ENCODE measurements around the gene GBA2. TPM values are rescaled to one million over a fixed set of nuclear protein-coding genes. Genes with fewer than 3 reads are reported as not detected.

The GBA2 gene
- total RNA-seq, 2 donors from 2014 or later, result 54.2 to 111 TPM

DNA sequence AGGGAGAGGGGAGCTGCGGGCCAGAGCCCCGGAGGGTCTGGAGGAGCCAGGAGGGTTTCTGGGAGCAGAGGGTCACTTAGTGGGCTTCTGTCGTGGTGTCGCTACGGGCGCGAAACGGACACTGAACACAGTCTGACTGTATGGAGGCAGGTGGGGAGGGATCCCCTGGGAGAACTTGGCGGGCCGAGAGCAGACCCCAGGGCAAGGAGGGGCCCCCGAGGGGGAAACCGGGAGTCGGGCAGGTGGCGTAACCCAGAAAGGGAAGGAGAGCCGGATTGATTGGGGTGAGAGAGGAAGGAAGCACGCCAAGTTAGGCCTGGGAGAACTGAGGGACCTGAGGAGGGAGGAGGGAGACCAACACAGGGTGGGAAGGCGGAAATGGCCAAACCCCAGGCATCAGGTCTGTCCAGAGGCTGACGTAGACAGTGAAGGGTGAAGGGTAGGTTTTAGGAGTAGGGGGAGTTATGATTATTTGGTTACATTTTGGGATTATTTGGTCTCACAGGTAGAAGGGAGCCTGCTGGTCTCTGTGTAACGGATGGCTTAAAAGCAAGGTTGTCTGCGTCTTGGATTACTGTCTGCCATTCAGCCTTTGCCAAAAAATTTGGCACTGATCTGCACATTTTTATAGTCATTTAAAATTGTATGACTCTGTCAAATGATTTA is 8.3 kb upstream of the GBA2 start:
- H3K27me3 ChIP-seq, result no peaks in the 10 kb centered on the region
- intact Hi-C loops (cut with DNase I), result no loop called here
- WGBS, 2 donors, result 1% methylated on average over 18 to 20 of the region's 20 CpGs
- DNase-seq (peak; percentile 57 to 69 (median 66)), ATAC-seq (peak; percentile 72)
- H3K4me3 ChIP-seq, result peak overlapping the region; percentile 52 to 57
- peaks cover 36% of the 10 kb centered on the region for H3K4me1 ChIP-seq
- TF ChIP-seq, protein P1, sequence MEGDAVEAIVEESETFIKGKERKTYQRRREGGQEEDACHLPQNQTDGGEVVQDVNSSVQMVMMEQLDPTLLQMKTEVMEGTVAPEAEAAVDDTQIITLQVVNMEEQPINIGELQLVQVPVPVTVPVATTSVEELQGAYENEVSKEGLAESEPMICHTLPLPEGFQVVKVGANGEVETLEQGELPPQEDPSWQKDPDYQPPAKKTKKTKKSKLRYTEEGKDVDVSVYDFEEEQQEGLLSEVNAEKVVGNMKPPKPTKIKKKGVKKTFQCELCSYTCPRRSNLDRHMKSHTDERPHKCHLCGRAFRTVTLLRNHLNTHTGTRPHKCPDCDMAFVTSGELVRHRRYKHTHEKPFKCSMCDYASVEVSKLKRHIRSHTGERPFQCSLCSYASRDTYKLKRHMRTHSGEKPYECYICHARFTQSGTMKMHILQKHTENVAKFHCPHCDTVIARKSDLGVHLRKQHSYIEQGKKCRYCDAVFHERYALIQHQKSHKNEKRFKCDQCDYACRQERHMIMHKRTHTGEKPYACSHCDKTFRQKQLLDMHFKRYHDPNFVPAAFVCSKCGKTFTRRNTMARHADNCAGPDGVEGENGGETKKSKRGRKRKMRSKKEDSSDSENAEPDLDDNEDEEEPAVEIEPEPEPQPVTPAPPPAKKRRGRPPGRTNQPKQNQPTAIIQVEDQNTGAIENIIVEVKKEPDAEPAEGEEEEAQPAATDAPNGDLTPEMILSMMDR (IDR thresholded peaks at IDR 0.05), result no peak
- peak; percentile 42 to 65 (median 65) for TF ChIP-seq POLR2A (IDR thresholded peaks at IDR 0.05)
- peaks cover 0 to 12% of the 10 kb centered on the region in 2 donors for H3K36me3 ChIP-seq (replicated peaks in 1 of 2; ENCODE audit: insufficient read depth in 1 of 2, low read depth in 2 of 2)
- H3K9me3 ChIP-seq, result no peaks in the 10 kb centered on the region
- H3K27ac ChIP-seq, result peak overlapping the region; percentile 82 to 97 (median 93)

DNA sequence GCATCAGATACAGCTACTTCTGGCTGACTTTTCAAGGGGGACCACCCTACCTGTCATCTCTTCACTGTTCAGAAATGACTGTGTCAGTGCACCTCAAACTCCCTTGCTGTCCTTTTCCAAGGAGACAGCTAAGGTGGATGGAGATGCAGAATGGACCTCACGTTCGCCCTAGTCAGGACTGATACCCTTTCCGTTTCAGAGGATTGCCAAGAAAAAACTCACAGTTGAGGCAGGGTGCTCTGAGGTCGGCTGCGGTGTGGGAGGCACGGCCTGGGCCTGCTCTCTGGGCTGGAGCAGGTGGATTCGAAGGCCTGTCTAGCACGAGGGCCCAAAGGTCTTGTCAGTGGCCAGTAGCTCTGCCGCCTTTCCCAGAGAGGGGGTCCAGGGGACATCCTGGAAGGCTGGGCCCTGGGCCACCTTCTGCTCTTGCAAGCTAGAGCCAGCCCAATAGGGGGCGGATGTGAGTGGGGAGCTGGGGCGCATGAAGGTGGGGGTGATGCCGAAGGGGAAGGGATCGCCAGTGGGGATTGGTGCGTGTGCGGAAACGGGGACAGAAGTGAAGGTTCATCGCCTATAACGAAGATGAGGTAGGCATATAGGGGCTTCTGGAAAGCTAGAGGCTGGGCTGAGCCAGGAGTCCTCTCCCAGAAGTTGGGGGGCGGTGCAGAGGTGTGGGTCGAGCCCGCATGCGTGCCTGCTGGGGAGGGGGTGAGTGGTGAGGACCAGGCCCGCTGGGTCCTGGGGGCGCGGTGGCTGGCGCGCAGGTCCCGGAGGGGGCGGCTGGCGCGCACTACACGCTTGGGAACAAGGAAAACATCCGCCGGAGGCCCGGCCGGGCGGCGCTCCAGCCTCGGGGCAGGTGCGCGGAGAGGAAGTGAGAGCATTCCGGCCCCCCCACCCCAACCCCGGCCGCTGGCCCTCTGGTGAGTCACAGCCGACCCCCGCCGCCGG is 7.5 kb upstream of the GBA2 start:
- TF ChIP-seq POLR2A (IDR thresholded peaks at IDR 0.05), result no peak
- TF ChIP-seq, protein P1 (IDR thresholded peaks at IDR 0.05), result peak; percentile 59 to 88 (median 71)
- 7% methylated on average over 21 to 45 of the region's 48 CpGs for WGBS, 2 donors

DNA sequence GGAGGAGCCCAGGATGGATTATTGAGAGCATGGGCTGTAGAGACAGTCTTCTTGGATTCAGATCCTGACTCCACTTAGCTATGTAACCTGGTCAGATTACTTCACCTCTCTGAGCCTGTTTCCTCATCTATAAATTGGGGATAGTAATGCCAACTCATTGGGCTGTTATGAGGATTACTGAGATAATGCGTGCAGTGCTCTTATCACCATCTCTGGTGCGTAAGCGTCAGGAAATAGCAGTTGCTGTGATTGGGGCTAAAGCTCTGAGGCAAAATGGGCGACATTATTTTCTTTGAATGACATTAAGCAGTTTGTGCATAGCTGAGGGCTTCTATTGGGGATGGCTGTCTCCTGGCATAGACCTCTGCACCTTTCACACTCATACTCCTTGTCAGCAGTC is 6.0 kb upstream of the GBA2 start:
- no peaks in the 10 kb centered on the region for H3K9me3 ChIP-seq
- DNase-seq (no peak), ATAC-seq (no peak)
- H3K36me3 ChIP-seq (replicated peaks in 1 of 2; ENCODE audit: insufficient read depth in 1 of 2, low read depth in 2 of 2), result peaks cover 0 to 17% of the 10 kb centered on the region in 2 donors
- TF ChIP-seq POLR2A (IDR thresholded peaks at IDR 0.05), result no peak
- TF ChIP-seq, protein P1 (IDR thresholded peaks at IDR 0.05), result no peak
- peaks cover 39% of the 10 kb centered on the region for H3K4me1 ChIP-seq
- WGBS, 2 donors, result 81 to 82% methylated on average over 4 of the region's 4 CpGs
- no peak overlapping the region for H3K4me3 ChIP-seq
- intact Hi-C loops (cut with DNase I), result no loop called here
- H3K27ac ChIP-seq, result no peak overlapping the region
- H3K27me3 ChIP-seq, result no peaks in the 10 kb centered on the region

More for the DNA sequence above, 7.5 kb upstream of the GBA2 start:
- Histone ChIP-seq H3K27me3 (no peaks in the 10 kb centered on the region), H3K4me3 (peak overlapping the region; percentile 52 to 57), H3K36me3 (replicated peaks in 1 of 2; ENCODE audit: insufficient read depth in 1 of 2, low read depth in 2 of 2) (peaks cover 0 to 17% of the 10 kb centered on the region in 2 donors), H3K9me3 (no peaks in the 10 kb centered on the region), H3K4me1 (peaks cover 36% of the 10 kb centered on the region), H3K27ac (peak overlapping the region; percentile 82 to 97 (median 93))
- intact Hi-C loops (cut with DNase I), result no loop called here
- ATAC-seq (peak; percentile 81), DNase-seq (peak; percentile 75 to 86 (median 78))

DNA sequence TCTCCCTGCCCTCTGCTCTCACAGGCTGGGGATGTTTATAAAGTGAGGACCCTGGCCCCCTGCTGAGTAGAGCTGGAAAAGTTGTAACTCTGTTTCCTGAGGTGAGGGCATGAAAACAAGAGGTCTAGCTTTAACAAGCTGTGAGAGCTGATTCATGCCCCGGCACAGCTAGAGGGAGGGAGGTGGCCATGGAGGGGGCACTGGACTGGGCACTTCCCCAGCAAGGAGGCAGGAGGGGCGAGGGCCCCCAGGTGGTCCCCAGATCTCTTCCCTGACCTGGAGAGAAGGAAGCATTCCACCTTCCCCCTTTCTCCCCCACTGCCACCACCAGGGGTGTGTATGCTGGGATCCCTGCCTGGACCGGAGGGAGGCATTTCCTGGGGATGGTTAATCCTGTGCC is 5.2 kb upstream of the GBA2 start, which contains the start of gene MSMP:
TSS of gene MSMP (minus strand) at position 13 of the 400 bp plus-strand sequence. CDS start 147 bp downstream, outside the sequence.
- WGBS, 2 donors, result 0 to 50% methylated on average over 1 to 2 of the region's 3 CpGs
- H3K27me3 ChIP-seq, result no peaks in the 10 kb centered on the region
- no peak within 1 kb of the TSS for H3K27ac ChIP-seq
- no peaks in the 10 kb centered on the region for H3K9me3 ChIP-seq
- peaks cover 0 to 17% of the 10 kb centered on the region in 2 donors for H3K36me3 ChIP-seq (replicated peaks in 1 of 2; ENCODE audit: insufficient read depth in 1 of 2, low read depth in 2 of 2)
- ATAC-seq (no peak), DNase-seq (no peak)
- TF ChIP-seq POLR2A (IDR thresholded peaks at IDR 0.05), result no peak
- TF ChIP-seq, protein P1 (IDR thresholded peaks at IDR 0.05), result no peak
- peaks cover 38% of the 10 kb centered on the region for H3K4me1 ChIP-seq
- intact Hi-C loops (cut with DNase I), result no loop called here
- H3K4me3 ChIP-seq, result no peak within 1 kb of the TSS
